ENCODE data around the gene L3MBTL4.

L3MBTL4 gene

DNA sequence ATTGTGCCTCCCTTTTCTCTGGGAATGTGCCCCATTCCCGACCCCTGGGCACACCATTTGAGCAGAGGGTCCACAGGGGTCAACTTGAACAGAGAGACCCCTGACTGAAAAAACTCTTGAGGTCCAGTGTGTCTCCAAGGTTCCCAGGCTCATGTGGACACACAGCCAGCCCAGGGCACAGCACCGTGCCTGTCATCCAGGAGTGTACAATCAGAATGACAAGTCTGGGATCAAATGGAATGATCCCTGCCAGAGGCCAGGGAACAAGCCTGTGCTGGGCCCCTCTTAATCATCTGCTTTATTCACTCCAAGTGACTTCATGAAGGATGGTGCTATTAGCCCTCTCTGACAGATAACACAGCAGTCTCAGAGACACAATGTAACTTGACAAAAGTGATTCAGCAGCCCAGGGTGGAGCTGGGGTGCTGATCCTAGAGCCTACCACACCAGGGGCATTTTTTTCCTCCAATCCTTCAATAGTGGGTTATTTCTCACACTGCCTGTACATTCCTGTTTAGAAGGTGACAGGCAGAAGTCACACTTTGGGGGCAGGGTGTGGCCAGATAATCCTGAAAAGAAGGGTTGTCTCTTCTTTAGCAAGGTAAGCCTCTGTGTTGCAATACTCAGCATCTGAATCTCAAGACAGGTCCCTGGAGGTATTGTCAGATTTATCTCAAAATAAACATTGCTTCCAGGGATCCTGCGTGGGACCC lies 435.4 kb downstream of the L3MBTL4 start:
- no peak for DNase-seq

- DNase-seq, result no peak
These were observed 437.7 kb downstream of the L3MBTL4 start for GRCh38 chr18:5977022-5977421.

DNA sequence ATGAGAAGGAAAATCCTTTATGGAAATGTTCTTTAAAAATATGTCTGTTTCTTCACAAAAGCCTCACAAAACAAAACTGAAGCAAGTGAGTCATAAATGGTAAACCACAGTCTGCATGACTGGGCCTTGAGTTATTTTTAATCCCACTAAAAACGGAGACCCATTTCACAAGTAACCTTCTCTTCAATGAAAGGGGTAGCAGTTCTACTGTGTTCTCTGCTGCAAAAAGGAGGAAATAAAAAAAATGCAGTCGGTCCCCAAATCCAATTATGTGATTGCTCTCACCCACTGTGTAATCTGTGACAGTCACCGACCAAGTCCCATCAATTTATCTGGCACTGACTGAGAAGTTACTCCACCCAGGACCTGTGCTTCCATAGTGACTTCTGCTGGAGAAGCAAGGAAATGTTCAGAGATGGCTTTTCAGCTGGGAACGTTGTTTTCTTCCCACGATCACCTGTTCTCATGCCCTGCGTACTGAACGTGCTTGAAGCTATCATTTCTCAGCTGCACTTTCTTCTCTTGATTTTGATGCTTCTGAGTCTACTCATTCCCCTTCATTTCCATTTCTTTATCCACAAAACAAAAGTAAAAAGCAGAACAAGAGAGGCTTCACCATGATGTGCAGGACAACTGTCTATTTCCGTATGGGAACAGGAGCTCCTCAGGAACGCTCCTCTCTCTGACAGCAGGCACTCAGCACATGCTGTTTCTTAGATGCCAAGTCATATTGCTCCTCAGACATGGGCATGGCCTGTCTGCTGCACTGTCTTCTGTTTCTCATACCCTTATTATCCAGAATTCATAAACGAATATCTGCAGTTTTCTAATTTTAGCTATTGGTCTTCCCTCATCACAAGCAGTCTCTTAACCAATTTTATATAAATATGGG lies 439.4 kb downstream of the L3MBTL4 start:
- no peak for DNase-seq

GRCh38 chr18:5974696-5975095 lies 440.0 kb downstream of the L3MBTL4 start:
- no peak for DNase-seq

GRCh38 chr18:5973099-5973498 lies 441.6 kb downstream of the L3MBTL4 start:
- no peak for DNase-seq

GRCh38 chr18:5972298-5972697 lies 442.4 kb downstream of the L3MBTL4 start:
- DNase-seq, result no peak

GRCh38 chr18:5969989-5970403 lies 444.7 kb downstream of the L3MBTL4 start:
- no peak for DNase-seq

DNA sequence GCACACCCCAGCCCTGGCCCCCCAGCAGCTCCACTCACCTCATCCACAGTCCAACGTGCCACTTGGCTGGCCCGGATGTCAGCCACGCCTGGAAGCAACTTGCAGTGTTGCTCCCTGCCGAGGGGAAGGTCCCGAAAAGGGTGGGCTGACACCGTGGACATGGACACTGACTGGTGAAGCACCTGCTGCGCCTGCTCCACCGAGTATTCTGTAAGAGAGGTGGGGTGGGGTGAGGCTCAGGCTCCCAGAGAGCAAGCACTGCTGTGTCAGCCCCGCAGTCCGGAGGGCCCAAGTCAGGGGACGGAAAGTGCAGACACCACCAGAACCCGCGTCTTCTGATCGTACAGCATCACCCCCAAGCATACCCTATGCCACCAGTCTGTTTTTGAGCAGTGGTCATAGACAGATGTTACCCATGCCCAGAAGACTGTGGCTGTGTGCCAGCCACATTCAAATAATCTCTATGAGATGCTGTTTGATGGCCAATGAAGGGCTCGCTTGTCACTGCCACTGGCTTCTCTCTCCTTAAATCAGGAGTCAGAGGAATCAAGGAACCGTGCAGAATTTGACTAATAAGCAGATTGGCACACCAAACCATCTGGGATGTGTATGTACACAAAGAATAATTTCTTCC lies 445.2 kb downstream of the L3MBTL4 start:
- no peak for DNase-seq

GRCh38 chr18:5967666-5968065 lies 447.0 kb downstream of the L3MBTL4 start:
- no peak for DNase-seq

DNA sequence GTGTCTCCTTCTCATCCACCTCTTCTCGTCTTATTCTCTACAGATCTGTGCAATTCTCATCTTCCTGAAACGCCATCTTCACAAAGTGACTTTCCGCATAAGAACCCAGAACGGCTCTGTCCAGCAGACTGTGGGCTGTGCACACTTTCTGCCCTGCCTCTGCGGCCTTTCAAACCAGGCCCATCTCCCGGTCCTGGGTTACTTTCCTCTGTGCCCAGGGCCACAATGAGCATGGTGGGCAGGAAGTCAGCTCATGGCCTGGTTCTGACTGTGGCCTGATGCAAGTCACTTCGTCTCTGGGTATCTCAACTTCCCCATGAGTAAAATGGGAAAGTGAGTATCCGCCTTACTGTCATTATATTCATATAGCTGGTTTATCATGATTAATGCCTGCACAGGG lies 447.7 kb downstream of the L3MBTL4 start:
- no peak for DNase-seq

GRCh38 chr18:5966514-5966913 lies 448.2 kb downstream of the L3MBTL4 start:
- no peak for DNase-seq

GRCh38 chr18:5964996-5965395 lies 449.7 kb downstream of the L3MBTL4 start:
- DNase-seq, result no peak

- DNase-seq, result no peak
These were observed 450.1 kb downstream of the L3MBTL4 start for GRCh38 chr18:5964596-5964995.

DNA sequence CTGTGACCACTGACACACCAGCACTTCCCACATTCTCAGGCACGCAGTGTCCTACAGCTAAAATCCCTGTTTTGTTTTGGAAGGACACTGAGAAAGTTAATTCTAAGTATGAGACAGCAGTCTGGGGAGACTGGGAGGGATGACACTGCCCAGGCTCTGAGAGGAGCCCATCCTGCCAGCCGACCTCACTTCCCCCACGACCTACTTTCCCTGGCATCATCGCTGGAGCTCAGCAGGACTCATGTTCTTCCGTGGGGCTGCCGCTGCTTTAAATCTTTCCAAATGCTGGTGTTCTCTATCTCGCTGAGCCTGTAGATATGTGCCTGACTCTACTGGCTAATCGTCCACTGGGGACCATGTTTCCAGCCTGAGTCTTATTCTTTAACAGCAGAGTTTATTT lies 450.6 kb downstream of the L3MBTL4 start:
- DNase-seq, result no peak

DNA sequence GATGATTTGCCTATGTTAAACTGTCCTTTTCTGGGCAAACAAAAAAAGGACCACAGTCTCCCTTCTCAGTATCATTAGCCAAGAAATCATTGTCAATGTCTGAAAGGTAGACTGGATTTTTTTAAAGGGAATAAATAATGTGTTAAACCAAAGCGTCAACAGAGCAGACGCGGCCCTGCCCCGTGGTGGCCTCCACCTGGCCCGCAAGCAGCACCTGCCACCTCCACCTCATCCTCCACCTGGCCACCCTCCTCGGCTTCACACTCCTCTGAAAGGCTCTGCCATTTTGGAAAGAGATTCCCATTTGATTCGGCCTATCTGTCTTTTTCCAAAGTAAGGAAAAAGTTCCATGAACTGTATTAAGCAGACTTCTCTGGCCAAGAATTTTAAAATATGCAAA lies 451.4 kb downstream of the L3MBTL4 start:
- no peak for DNase-seq

- DNase-seq, result no peak
These were observed 452.3 kb downstream of the L3MBTL4 start for GRCh38 chr18:5962362-5962761.

DNA sequence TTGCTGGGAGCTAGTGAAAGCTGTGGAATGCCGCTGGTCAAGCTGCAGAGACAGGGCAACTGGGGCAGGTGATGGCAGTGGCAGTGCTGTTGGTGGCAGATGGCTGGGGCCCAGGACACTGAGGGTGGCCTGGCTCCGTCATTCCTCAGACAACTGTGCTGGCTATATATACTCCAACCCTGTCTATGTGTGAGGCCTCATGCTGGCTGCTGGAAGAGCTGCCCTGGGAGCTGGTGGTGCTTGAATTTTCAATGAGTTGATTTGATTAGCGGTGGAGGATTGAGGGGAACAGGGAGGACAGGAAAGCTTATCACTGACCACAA lies 452.9 kb downstream of the L3MBTL4 start:
- no peak for DNase-seq

DNA sequence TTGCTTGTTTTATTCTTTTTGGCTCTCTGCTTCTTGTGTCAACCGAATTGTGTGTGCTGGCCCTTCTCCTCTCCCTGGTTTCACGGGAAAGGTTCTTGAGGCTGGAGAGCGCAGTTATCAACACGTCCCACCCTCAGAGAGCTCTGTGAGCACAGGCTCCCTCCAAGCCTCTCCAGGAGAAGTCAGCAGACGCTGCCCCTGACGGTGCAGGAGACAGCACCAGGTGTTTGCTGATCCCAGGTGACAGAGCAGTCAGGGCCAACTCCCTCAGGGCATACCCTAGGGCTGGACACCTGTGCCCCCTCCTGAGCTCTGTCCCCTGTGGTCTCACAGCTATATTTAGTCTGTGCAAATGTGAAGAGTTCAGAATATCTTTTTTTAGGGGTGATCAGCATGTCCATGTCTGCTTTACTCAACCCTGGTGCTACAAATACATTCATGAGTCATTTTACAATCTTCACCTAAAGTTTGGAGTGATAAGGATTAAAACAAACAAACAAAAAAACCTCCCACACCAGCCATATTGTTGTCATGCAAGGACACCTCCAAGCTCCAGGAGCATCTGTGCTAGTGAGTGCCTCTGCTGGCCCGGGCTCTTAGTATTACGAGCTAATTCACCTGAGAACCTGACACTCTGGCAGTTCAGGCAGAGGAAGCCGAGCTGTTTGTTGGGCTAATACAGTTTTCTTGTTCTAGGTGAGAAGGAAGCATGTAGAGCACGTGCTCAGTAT lies 453.4 kb downstream of the L3MBTL4 start:
- DNase-seq, result no peak

GRCh38 chr18:5958822-5959221 lies 455.9 kb downstream of the L3MBTL4 start:
- no peak for DNase-seq

DNA sequence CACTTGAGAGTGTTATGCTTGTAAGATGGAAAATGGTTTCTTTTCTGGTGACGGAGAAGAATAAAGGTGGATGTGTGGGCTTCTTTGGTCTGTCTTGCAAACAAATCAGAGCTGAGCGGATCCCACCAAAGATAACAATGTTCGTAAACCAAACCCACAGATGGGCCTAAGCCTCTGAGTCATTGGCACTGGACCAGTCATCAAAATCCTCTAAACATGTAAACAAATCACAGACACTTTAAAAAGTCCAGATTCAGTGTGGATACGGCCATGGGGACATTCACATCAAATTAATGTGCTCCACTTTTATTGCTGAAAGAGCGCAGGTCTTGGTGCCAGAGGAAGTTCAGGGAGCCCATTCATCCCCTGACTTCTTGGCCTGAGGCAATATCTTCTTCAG lies 458.9 kb downstream of the L3MBTL4 start:
- DNase-seq, result no peak

DNA sequence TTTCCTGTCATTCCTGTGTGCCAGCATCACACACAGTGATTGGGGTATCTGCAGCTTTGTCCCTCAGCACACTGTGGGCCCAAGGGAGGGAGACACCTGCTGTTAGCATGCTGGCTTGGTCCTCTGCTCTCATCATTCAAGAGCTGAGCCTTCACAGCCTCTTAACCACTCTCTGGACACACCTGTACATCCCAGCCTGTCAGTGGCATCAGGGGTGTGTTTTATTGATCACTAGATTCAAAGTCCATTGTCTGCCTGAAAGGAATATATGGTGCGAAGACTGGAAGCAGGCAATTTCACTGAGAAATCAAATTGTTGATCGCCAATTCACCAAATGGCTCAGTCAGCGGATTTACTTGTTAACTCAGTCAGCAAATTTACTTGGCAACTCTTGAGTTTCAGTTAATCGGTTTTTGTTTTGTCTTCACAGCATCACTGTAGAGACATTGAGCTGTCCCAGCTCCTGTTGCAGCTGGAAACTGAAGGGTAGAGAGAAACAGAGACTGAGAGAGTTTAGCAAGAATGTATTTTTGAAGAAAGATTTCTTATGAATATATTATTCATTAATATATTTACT lies 463.1 kb downstream of the L3MBTL4 start:
- no peak for DNase-seq

GRCh38 chr18:5948781-5949180 lies 465.9 kb downstream of the L3MBTL4 start:
- no peak for DNase-seq

DNA sequence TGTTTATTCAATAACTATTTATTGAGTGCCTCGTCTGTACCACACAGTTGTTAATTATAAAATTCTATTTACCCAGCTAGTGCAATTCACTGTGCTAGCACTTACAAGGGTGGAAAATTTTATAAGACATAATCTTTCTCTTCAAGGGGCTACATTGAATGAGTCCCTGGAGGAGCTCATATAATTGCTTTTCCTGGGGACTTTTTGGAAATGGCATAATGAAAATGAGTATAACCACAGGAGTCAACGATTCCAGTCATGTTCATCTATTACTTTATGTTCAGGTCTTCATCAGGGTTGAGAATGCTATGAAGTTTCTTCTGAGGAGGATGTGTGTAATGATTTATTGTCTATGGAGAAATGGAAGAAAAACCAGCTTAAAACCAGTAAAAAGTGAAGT lies 466.5 kb downstream of the L3MBTL4 start:
- DNase-seq, result no peak
